BLaER1 (cell line): Measurements from ENCODE around the gene OR4K14.
"Not testable (repeated sequence)": the region's sequence is repeated elsewhere in the genome, so short reads cannot be mapped to it uniquely, and the experiment has no call there.

ENCODE experiments used
- H3K27ac ChIP-seq: shearing (Covaris generic); formaldehyde crosslinking; 2 replicates; pipeline ENCODE4 v1.8.1; 2022
- H3K27me3 ChIP-seq: shearing (Covaris generic); formaldehyde crosslinking; 2 replicates; pipeline ENCODE4 v1.8.1; 2022
- H3K36me3 ChIP-seq: shearing (Covaris generic); formaldehyde crosslinking; 2 replicates; pipeline ENCODE4 v1.8.1; 2022
- H3K4me1 ChIP-seq: shearing (Covaris generic); formaldehyde crosslinking; 2 replicates; pipeline ENCODE4 v1.8.1; 2022
- H3K4me2 ChIP-seq: shearing (Covaris generic); formaldehyde crosslinking; 2 replicates; pipeline ENCODE4 v1.8.1; 2022
- H3K4me3 ChIP-seq: shearing (Covaris generic); formaldehyde crosslinking; 2 replicates; pipeline ENCODE4 v1.8.1; 2022
- H3K9ac ChIP-seq: shearing (Covaris generic); formaldehyde crosslinking; 2 replicates; pipeline ENCODE4 v1.8.1; 2022
- H3K9me3 ChIP-seq: shearing (Covaris generic); formaldehyde crosslinking; 2 replicates; pipeline ENCODE4 v1.8.1; 2022
- H4K20me1 ChIP-seq: shearing (Covaris generic); formaldehyde crosslinking; 2 replicates; pipeline ENCODE4 v1.8.1; 2022
- Cebpa-rat ChIP-seq: shearing (Covaris generic); IDR thresholded peaks from 2 replicates; pipeline ENCODE4 v1.8.1; 2022

OR4K14 gene

GRCh38 chr14:19993438-19993837, 25.7 kb downstream of the OR4K14 start:
- H3K9ac ChIP-seq, result no peak overlapping the region
- H3K4me2 ChIP-seq, result no peak overlapping the region
- H3K27ac ChIP-seq, result no peak overlapping the region
- TF ChIP-seq Cebpa-rat, result no peak
- no peak overlapping the region for H3K4me3 ChIP-seq
- no peaks in the 10 kb centered on the region for H3K36me3 ChIP-seq
- H4K20me1 ChIP-seq, result no peaks in the 10 kb centered on the region
- no peaks in the 10 kb centered on the region for H3K27me3 ChIP-seq
- H3K4me1 ChIP-seq, result no peaks in the 10 kb centered on the region
- no peaks in the 10 kb centered on the region; the same call in 1 of the 2 replicates for H3K9me3 ChIP-seq

GRCh38 chr14:19975291-19975690, 43.8 kb downstream of the OR4K14 start, which contains the start of gene OR4K15:
OR4K15 (plus strand) TSS chr14:19975591; CDS start chr14:19975591, 0 bp downstream.
- H3K4me1 ChIP-seq, result peaks cover 5% of the 10 kb centered on the region; the same call in 1 of the 2 replicates

GRCh38 chr14:19974844-19975243, 44.3 kb downstream of the OR4K14 start:
- peak overlapping the region; percentile 12; the same call in 1 of the 2 replicates for H3K4me2 ChIP-seq
- H3K4me3 ChIP-seq, result no peak overlapping the region
- no peaks in the 10 kb centered on the region for H4K20me1 ChIP-seq
- H3K27ac ChIP-seq, result no peak overlapping the region
- peaks cover 5% of the 10 kb centered on the region; the same call in 1 of the 2 replicates for H3K4me1 ChIP-seq
- H3K9me3 ChIP-seq, result no peaks in the 10 kb centered on the region
- H3K36me3 ChIP-seq, result no peaks in the 10 kb centered on the region
- no peak for TF ChIP-seq Cebpa-rat
- no peak overlapping the region for H3K9ac ChIP-seq
- H3K27me3 ChIP-seq, result no peaks in the 10 kb centered on the region

More at GRCh38 chr14:19975291-19975690, 43.8 kb downstream of the OR4K14 start, which contains the start of gene OR4K15:
- Histone ChIP-seq H3K4me3 (no peak within 1 kb of the TSS), H3K36me3 (no peaks in the 10 kb centered on the region), H3K27ac (no peak within 1 kb of the TSS), H3K9me3 (no peaks in the 10 kb centered on the region), H3K27me3 (no peaks in the 10 kb centered on the region), H3K9ac (no peak within 1 kb of the TSS), H3K4me2 (peak within 1 kb of the TSS; percentile 12; the same call in 1 of the 2 replicates), H4K20me1 (no peaks in the 10 kb centered on the region)
- TF ChIP-seq Cebpa-rat, result no peak

- not testable (repeated sequence) for H3K9me3 ChIP-seq, H3K9ac ChIP-seq, H3K4me2 ChIP-seq, H3K27ac ChIP-seq, H3K36me3 ChIP-seq, H3K4me3 ChIP-seq, H4K20me1 ChIP-seq, H3K4me1 ChIP-seq, H3K27me3 ChIP-seq
These were observed 49.4 kb downstream of the OR4K14 start for GRCh38 chr14:19969735-19970134.
